MCF 10A (cell line): Measurements from ENCODE around the gene PHGDH. TPM values are rescaled to one million over a fixed set of nuclear protein-coding genes. Genes with fewer than 3 reads are reported as not detected.

ENCODE experiments used
- BruUV-seq: library from RNA; stranded (reverse); fragments of 400-500 nt; replicated peaks from 2 replicates; lab custom pipeline; 2021; lab: Mats Ljungman, UMichigan
- CTCF ChIA-PET: fragments of 300-600 bp; sonication (Branson Sonifier 250); formaldehyde crosslinking; extraction: SDS; loops from one replicate; lab custom pipeline; 2021; ENCODE audit warnings: antibody characterized with exemption, inconsistent platforms; lab: Yijun Ruan, JAX
- POLR2A ChIA-PET: fragments of 300-600, 350-650 bp; sonication (Branson Sonifier 250); formaldehyde crosslinking; extraction: SDS; loops from one replicate; lab custom pipeline; 2020; ENCODE audit warnings: antibody characterized with exemption, inconsistent platforms; lab: Yijun Ruan, JAX
- DNase-seq: peaks from one replicate; pipeline ENCODE4 v3.0.0-alpha.2; 2018; ENCODE audit not compliant: unreplicated experiment
- H3K27ac Mint-ChIP-seq: one replicate; pipeline ENCODE4 v1.8.0; 2022; ENCODE audit warnings: mild to moderate bottlenecking, low read depth, mixed read lengths; ENCODE audit not compliant: unreplicated experiment
- H3K27me3 Mint-ChIP-seq: one replicate; pipeline ENCODE4 v1.8.0; 2022; ENCODE audit warnings: mixed read lengths; ENCODE audit not compliant: insufficient read depth, unreplicated experiment
- H3K36me3 Mint-ChIP-seq: one replicate; pipeline ENCODE4 v1.8.0; 2022; ENCODE audit warnings: mild to moderate bottlenecking, moderate library complexity, mixed read lengths; ENCODE audit not compliant: insufficient read depth, unreplicated experiment
- H3K4me1 Mint-ChIP-seq: one replicate; pipeline ENCODE4 v1.8.0; 2022; ENCODE audit warnings: mixed read lengths; ENCODE audit not compliant: insufficient read depth, unreplicated experiment
- H3K4me3 Mint-ChIP-seq: one replicate; pipeline ENCODE4 v1.8.0; 2022; ENCODE audit warnings: mild to moderate bottlenecking, moderate library complexity, mixed read lengths; ENCODE audit not compliant: unreplicated experiment
- H3K9me3 Mint-ChIP-seq: one replicate; pipeline ENCODE4 v1.8.0; 2022; ENCODE audit warnings: mixed read lengths; ENCODE audit not compliant: unreplicated experiment
- intact Hi-C: fragments of 100-400 bp; cut with micrococcal nuclease; formaldehyde crosslinking; loops from 2 replicates; pipeline ENCODE4 v1.14.1; 2022
- total RNA-seq: library from RNA; stranded (reverse); gene quantifications from 2 replicates; pipeline ENCODE4 v1.2.3, GENCODE V29; 2022
- TF ChIP-seq, protein P1 (sequence below): fragments of 200-600 bp; IDR thresholded peaks from one replicate; pipeline ENCODE4 v1.8.0; 2022; ENCODE audit warnings: antibody characterized with exemption, mild to moderate bottlenecking; ENCODE audit not compliant: unreplicated experiment

The PHGDH gene
- total RNA-seq, 1 experiment from 2014 or later, result 198 TPM

DNA sequence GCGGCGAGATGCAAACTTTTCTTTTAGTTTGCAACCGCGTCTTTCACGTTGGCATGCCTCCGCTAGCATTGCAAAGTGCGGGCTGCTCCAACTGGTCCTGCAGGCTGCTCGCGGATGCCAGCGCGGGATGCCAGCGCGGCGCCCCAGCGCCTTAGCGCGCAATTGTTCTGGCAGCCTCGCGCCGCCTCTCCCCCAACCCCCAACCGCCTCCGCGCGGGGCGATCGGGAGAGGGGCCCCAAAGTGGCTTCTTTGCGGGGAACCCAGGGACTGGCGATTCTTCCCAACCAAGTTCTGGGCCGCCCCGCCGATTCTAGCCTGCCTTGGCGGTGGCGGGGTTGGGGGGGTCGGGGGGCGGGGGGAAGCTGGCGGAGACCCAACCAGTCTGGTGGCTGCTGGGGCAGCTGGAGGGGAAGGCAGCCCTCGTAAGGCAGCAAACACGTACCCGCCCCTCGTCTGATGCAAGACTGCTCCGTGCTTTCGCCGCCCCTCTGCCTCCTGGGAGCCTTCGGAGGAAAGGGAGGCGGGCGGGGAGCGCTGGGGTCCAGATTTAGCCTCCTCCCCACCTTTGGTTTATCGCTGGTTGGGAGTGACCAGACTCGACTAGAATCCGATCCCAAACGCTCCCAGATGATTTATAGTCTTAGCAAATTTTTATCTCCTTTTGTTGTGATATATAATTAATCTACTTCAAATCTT, 756 bp downstream of the PHGDH start:
- CTCF ChIA-PET, result interaction anchor here (0.5 to 1.8 kb wide), 3 partner anchors 37 to 101 kb away, joined by 4 to 6 read pairs (median 5); no protein-coding TSS in a partner anchor
- Mint-ChIP-seq H3K9me3 (no peaks in the 10 kb centered on the region), H3K4me1 (peaks cover 23% of the 10 kb centered on the region), H3K27me3 (no peaks in the 10 kb centered on the region), H3K27ac (peak overlapping the region; percentile 86), H3K36me3 (no peaks in the 10 kb centered on the region), H3K4me3 (peak overlapping the region; percentile 90)
- BruUV-seq, result no TSS peak
- intact Hi-C loops, result no loop called here
- TF ChIP-seq, protein P1, sequence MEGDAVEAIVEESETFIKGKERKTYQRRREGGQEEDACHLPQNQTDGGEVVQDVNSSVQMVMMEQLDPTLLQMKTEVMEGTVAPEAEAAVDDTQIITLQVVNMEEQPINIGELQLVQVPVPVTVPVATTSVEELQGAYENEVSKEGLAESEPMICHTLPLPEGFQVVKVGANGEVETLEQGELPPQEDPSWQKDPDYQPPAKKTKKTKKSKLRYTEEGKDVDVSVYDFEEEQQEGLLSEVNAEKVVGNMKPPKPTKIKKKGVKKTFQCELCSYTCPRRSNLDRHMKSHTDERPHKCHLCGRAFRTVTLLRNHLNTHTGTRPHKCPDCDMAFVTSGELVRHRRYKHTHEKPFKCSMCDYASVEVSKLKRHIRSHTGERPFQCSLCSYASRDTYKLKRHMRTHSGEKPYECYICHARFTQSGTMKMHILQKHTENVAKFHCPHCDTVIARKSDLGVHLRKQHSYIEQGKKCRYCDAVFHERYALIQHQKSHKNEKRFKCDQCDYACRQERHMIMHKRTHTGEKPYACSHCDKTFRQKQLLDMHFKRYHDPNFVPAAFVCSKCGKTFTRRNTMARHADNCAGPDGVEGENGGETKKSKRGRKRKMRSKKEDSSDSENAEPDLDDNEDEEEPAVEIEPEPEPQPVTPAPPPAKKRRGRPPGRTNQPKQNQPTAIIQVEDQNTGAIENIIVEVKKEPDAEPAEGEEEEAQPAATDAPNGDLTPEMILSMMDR, result no peak
- POLR2A ChIA-PET, result interaction anchor here (0.8 to 2.5 kb wide), 12 partner anchors 10 to 98 kb away, joined by 3 to 20 read pairs (median 8); partner anchors contain the start of gene ZNF697
- peak; percentile 88 for DNase-seq

GRCh38 chr1:119713039-119713748, 1.5 kb downstream of the PHGDH start:
- peaks cover 23% of the 10 kb centered on the region for H3K4me1 Mint-ChIP-seq
- H3K36me3 Mint-ChIP-seq, result no peaks in the 10 kb centered on the region
- peak overlapping the region; percentile 90 for H3K4me3 Mint-ChIP-seq
- POLR2A ChIA-PET, result interaction anchor here (1.2 to 2.5 kb wide), 9 partner anchors 12 to 68 kb away, joined by 3 to 10 read pairs (median 4); partner anchors contain the start of gene ZNF697
- DNase-seq, result peak; percentile 18
- no peaks in the 10 kb centered on the region for H3K27me3 Mint-ChIP-seq
- TSS peak; percentile 76 for BruUV-seq
- TF ChIP-seq, protein P1, result no peak
- intact Hi-C loops, result no loop called here
- no peaks in the 10 kb centered on the region for H3K9me3 Mint-ChIP-seq
- CTCF ChIA-PET, result interaction anchor here (1.0 to 1.4 kb wide), 3 partner anchors 23 to 38 kb away, joined by 4 to 6 read pairs (median 4); no protein-coding TSS in a partner anchor
- H3K27ac Mint-ChIP-seq, result peak overlapping the region; percentile 63

- POLR2A ChIA-PET, result interaction anchor here (1.2 to 2.5 kb wide), 7 partner anchors 13 to 69 kb away, joined by 3 to 10 read pairs (median 4); partner anchors contain the start of gene ZNF697
- intact Hi-C loops, result no loop called here
- no peak for DNase-seq
Measured at GRCh38 chr1:119713749-119714456, 2.2 kb downstream of the PHGDH start.

More at GRCh38 chr1:119713749-119714456, 2.2 kb downstream of the PHGDH start:
- TF ChIP-seq, protein P1, result no peak
- BruUV-seq, result no TSS peak
- Mint-ChIP-seq H3K4me3 (peak overlapping the region; percentile 90), H3K27me3 (no peaks in the 10 kb centered on the region), H3K27ac (no peak overlapping the region), H3K9me3 (no peaks in the 10 kb centered on the region), H3K36me3 (no peaks in the 10 kb centered on the region), H3K4me1 (peaks cover 23% of the 10 kb centered on the region)
- CTCF ChIA-PET, result interaction anchor here (0.6 to 1.4 kb wide), 4 partner anchors 23 to 111 kb away, joined by 3 to 6 read pairs (median 4); no protein-coding TSS in a partner anchor
